ENCODE data around the gene JPT2.

Gene JPT2

DNA sequence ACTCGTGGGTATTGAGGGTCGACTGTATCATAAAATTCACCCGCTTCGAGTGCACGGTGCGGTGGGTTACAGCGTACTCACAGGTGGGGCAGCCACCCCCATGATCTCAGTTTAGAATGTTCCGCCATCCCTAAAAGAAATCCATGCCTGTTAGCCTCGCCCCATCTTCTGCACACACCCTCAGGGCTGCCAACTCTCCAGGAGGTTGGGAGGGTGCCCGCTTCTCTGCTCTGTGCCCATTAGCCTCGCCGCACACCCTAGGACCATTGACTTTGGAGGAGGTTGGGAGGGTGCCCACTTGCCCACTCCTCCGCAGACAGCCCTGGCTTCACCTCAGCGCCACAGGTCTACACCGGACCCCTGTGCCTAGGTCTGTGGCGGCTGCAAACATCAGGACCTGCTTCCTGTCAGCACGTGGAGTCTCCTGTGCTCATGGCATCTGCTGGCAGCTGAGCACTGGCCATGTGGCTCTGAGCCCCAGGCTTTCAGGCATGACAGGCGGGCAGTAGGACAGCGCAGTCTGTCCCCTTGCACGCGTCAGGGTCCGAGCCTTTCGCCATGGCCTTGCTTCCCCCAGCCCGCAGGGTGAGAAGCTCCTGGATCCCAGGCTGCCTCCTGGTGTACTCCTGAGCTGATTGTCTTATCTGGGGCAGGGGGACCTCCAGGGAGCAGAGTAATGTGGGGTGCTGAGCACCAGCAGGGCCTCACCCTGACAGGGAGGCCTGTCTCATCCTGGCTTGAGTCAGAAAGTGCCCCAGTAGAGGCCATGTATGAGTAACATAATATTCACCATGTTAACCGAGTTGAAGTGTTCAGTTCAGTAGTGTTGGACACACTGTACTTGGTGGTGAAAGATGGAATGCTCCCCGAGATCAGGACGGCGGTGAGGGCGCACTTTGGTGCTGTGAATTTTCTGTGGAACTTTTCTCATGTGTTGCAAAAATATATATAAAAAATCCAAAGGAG, 71.4 kb downstream of the JPT2 start:
- DNase-seq: no peak
